SJSA1 (cell line): ENCODE data around the gene BAK1. TPM values are rescaled to one million over a fixed set of nuclear protein-coding genes. Genes with fewer than 3 reads are reported as not detected.

Source experiments
- DNase-seq, 2 experiments: peaks; one replicate each; pipeline ENCODE4 v3.0.0-alpha.2; 2015 to 2020; ENCODE audit warnings: low spot score in 2 of 2, low read depth in 1 of 2
- H3K27ac ChIP-seq: fragments of 250-450 bp; sonication (Bioruptor Pico); 2 replicates; pipeline ENCODE4 v1.5.1; 2020; ENCODE audit warnings: mild to moderate bottlenecking, moderate library complexity
- H3K27me3 ChIP-seq: fragments of 250-450 bp; sonication (Bioruptor Pico); replicated peaks from 2 replicates; pipeline ENCODE4 v1.5.1; 2020; ENCODE audit warnings: mild to moderate bottlenecking, moderate library complexity
- H3K36me3 ChIP-seq: fragments of 250-450 bp; sonication (Bioruptor Pico); 2 replicates; pipeline ENCODE4 v1.5.1; 2020; ENCODE audit warnings: mild to moderate bottlenecking
- H3K4me1 ChIP-seq: fragments of 250-450 bp; sonication (Bioruptor Pico); replicated peaks from 2 replicates; pipeline ENCODE4 v1.6.1; 2021; ENCODE audit warnings: mild to moderate bottlenecking
- H3K4me3 ChIP-seq: fragments of 250-450 bp; sonication (Bioruptor Pico); 2 replicates; pipeline ENCODE4 v1.5.1; 2020; ENCODE audit warnings: mild to moderate bottlenecking
- H3K9me3 ChIP-seq: fragments of 250-450 bp; sonication (Bioruptor Pico); replicated peaks from 2 replicates; pipeline ENCODE4 v1.5.1; 2020; ENCODE audit warnings: mild to moderate bottlenecking
- total RNA-seq: library from RNA; depleted of rRNA; stranded (reverse); fragments of >200 nt; shearing (Covaris generic); gene quantifications from 2 replicates; pipeline ENCODE4 v1.2.3, GENCODE V29; 2014

Gene BAK1
- total RNA-seq, 1 experiment from 2014 or later, result 23.3 TPM

DNA sequence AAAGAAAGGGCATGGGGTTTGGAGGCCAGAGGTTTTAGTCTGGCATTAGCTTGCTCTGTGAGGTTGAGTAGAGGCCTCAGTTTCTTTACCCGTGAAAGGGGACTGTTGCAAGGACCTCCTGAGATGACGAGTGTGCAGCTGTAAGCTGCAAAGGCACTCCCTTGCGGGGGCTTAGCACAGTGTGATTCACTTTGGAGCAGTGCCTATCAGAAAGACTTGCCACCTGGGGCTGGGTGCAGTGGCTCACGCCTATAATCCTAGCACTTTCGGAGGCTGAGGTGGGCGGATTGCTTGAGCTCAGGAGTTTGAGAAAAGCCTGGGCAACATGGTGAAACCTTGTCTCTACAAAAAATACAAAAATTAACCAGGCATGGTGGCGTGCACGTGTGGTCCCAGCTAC is 7.5 kb upstream of the BAK1 start:
- no peaks in the 10 kb centered on the region for H3K9me3 ChIP-seq
- no peak overlapping the region for H3K4me3 ChIP-seq
- H3K4me1 ChIP-seq, result peaks cover 28% of the 10 kb centered on the region
- H3K36me3 ChIP-seq, result no peaks in the 10 kb centered on the region
- no peaks in the 10 kb centered on the region for H3K27me3 ChIP-seq
- no peak overlapping the region for H3K27ac ChIP-seq
- no peak for DNase-seq

DNA sequence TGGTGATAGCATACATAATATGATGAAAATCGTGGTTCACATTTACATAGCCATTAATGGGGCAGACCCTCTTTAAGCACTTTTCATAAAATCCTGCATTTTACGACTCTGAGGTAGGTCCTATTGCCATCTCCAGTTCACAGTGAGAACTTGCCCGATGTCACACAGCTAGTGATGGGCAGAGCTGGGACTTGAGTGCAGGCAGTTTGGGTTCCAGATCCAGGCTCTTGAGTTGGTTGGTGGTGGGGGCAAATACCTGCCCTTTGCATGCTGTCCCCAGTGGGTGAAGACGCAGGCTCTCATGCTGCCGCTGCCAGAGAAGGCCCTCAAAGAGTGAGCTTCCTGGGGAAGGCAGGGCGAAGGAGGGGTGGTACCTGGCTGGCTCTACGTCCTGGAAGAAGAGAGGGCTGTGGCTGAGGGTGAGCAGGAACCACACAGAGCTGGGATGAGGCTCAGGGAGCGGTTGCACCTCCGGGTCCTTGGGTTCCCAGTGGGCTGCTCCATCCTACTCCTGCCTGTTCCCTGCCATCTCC is 6.1 kb upstream of the BAK1 start:
- no peaks in the 10 kb centered on the region for H3K27me3 ChIP-seq
- H3K27ac ChIP-seq, result no peak overlapping the region
- no peak for DNase-seq
- H3K4me1 ChIP-seq, result peaks cover 24% of the 10 kb centered on the region
- no peaks in the 10 kb centered on the region for H3K36me3 ChIP-seq
- no peaks in the 10 kb centered on the region for H3K9me3 ChIP-seq
- no peak overlapping the region for H3K4me3 ChIP-seq

DNA sequence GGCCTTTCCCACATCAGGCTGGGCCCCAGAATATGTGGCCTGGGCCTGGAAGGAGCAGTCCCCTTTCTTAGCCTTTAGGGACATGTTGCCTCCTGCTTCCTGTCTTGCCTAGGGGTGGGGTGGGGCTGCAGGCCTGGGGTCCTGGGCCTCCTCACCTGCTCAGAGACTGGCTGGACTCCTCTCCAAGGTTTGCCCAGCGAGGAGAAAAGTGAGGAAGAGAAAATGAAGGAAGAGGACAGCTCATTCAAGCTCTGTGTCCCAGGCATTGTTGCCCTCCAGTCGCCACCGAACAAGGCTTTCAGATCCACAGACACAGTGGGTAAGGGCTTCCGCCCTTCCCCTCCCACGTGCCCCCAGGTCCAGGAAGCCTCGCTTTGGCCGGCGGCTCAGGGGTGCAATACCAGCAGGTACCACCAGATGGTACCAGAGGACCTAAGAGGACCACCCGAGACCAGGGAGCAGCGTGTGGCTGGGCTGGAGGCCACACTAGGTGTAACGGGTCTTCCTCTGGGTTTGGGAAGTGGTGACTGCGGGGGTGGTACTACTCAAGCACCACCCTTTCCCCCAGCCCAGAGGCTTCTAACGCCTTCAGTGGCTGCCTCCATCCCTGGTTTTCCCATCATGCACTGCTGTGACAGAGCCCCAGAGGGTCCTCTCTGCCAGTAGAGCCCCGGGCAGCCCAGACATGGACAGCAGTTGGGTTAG is 5.5 kb upstream of the BAK1 start:
- no peaks in the 10 kb centered on the region for H3K36me3 ChIP-seq
- H3K27ac ChIP-seq, result no peak overlapping the region
- H3K27me3 ChIP-seq, result no peaks in the 10 kb centered on the region
- DNase-seq, result peak; percentile 77 to 81
- no peaks in the 10 kb centered on the region for H3K9me3 ChIP-seq
- peaks cover 18% of the 10 kb centered on the region for H3K4me1 ChIP-seq
- no peak overlapping the region for H3K4me3 ChIP-seq

DNA sequence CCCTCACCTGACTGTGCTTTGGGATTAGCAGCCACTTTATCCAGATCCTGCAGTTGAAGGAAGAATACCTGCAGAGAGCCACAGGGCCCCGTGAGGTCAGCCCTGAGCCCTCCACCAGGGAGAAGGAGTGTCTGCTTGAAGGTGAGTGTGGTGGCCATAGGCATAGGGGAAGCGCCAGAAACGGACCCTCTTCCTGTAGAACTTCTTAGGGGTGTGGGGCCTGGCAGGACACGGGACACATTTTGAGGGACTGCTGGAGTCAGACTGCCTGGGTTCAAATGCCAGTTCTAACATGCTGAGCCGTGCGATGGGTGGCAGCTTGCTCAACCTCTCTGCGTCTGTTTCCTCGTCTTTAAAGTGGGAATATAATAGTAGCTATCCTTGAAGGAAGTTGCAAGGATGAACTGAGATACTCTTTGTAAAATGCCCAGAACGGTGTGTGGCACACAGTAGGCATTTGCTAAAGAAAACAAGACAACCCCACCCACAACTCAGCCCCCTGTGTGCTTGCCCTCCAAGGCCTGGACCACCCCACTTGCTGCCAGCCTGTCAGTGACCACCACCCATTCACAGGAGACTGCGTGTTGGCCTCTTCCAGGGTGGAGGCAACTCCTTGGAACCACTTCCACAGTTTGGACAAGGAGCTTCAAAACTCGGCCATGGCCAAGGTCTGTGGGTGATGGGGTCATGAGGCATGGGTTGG is 4.8 kb upstream of the BAK1 start:
- Histone ChIP-seq H3K27ac (no peak overlapping the region), H3K36me3 (peaks cover under 1% of the 10 kb centered on the region; the same call in 1 of the 2 replicates), H3K9me3 (no peaks in the 10 kb centered on the region), H3K27me3 (no peaks in the 10 kb centered on the region), H3K4me3 (no peak overlapping the region), H3K4me1 (peaks cover 14% of the 10 kb centered on the region)
- no peak for DNase-seq

DNA sequence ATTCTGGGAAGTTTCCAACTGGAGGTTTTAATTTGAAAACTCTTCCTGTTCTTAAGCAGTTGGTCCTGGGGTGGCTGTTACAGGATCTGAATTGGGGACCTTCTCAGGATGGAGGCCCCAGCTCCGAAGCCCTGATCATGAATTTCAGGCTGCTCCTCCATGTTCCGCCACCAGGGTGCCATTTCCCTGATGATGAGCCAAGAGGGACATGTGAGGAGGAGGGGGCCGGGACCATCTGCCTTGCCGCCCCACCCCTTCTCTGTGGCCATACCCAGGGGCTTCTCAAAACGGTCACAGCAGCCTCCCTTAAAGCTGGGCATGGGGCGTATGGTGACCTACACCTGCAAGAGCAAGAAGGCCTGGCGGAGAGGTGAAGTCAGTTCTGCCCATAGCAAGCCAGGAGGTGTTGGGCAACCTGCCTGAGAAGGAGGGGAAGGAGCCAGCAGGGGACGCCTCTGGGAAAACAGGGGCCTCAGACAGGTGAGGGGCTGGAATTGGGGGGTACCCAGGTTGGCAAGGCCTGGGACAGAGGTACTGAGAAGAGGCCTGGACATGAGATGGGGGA is 3.6 kb upstream of the BAK1 start:
- no peaks in the 10 kb centered on the region for H3K27me3 ChIP-seq
- no peak overlapping the region for H3K27ac ChIP-seq
- H3K4me3 ChIP-seq, result no peak overlapping the region
- no peak for DNase-seq
- H3K36me3 ChIP-seq, result peaks cover 6% of the 10 kb centered on the region; the same call in 1 of the 2 replicates
- H3K9me3 ChIP-seq, result no peaks in the 10 kb centered on the region
- H3K4me1 ChIP-seq, result peaks cover 16% of the 10 kb centered on the region

DNA sequence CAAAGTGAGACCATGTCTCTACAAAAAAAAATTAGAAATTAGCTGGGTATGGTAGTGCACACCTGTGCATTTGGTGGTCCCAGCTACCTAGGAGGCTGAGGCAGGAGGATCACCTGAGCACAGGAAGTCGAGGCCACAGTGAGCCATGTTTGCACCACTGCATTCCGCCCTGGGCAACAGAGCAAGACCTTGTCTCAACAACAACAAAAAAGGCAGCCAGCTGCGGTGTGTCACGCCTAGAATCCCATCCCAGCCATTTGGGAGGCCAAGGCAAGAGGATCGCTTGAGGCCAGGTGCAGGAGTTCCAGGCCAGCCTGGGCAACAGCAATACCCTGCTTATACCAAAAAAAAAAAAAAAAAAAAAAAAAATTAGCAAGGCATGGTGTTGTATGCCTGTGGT is 1.1 kb upstream of the BAK1 start:
- no peak for DNase-seq
- Histone ChIP-seq H3K27ac (no peak overlapping the region), H3K4me3 (no peak overlapping the region), H3K4me1 (peaks cover 18% of the 10 kb centered on the region), H3K27me3 (no peaks in the 10 kb centered on the region), H3K9me3 (no peaks in the 10 kb centered on the region), H3K36me3 (peaks cover 27% of the 10 kb centered on the region)

DNA sequence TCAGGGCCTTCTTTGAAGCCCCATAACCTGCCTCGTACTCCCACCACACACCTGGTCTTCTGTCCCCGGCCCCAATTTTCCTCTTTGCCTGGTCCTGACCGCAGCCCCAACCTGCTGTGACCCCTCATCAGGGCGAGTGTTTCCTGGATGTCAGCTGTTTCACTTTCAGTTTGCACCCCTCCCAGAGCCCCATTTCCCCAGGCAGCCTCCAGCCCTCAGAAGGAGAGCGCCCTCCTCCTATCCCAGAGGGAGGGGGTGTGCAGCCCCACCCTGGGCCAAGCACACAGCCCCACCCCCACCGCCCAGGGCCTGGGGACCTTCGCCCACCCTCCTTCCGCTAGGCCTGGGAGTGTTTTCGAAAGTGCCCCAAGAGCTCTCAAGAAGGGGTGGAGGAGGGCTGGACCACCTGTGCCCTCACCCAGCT is 1.5 kb downstream of the BAK1 start:
- Histone ChIP-seq H3K36me3 (peaks cover 52% of the 10 kb centered on the region), H3K4me1 (peaks cover 13% of the 10 kb centered on the region), H3K27me3 (no peaks in the 10 kb centered on the region), H3K9me3 (no peaks in the 10 kb centered on the region), H3K27ac (no peak overlapping the region), H3K4me3 (peak overlapping the region; percentile 66; the same call in 1 of the 2 replicates)
- no peak for DNase-seq

DNA sequence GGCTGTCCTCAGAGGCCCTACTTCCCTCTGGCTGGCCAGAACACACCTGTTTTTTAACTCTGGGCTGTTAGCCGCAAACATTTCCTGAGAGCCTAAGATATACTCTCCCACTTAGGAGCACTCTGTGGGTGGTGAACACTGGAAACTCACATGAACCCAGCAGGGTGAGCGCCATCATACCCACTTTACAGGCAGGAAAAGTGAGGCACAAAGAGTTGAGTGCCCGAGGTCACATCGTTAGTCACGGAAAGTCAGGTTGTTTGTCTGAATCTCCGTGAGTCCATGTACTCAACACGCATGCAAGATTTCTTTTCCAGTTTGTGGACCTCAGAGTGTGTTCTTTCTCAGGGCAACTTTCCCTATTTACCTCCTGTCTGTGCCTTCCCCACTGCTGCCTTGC is 1.9 kb downstream of the BAK1 start:
- H3K9me3 ChIP-seq, result no peaks in the 10 kb centered on the region
- no peak overlapping the region for H3K4me3 ChIP-seq
- DNase-seq, result no peak
- H3K4me1 ChIP-seq, result peaks cover 13% of the 10 kb centered on the region
- peaks cover 52% of the 10 kb centered on the region for H3K36me3 ChIP-seq
- no peak overlapping the region for H3K27ac ChIP-seq
- H3K27me3 ChIP-seq, result no peaks in the 10 kb centered on the region

DNA sequence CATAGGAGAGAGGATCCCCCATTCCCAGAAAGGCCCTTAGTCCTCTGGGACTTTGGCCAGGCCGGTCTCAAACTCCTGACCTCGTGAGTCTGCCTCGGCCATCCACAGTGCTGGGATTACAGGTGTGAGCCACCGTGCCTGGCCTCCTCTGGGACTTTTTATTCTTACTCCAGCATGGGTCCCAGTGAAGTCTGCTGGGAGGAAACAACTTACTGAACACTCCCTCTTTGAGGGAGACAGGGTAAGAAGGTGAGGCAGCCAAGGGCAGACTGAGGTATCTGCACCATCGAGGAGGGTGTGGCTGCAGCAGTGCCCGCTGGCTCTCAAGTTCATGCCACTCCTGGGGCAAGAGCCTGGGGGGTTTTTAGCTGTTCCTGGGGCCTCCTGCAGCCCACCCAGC is 2.4 kb downstream of the BAK1 start:
- no peak overlapping the region for H3K4me3 ChIP-seq
- H3K27ac ChIP-seq, result no peak overlapping the region
- no peaks in the 10 kb centered on the region for H3K27me3 ChIP-seq
- no peaks in the 10 kb centered on the region for H3K9me3 ChIP-seq
- H3K36me3 ChIP-seq, result peaks cover 52% of the 10 kb centered on the region
- H3K4me1 ChIP-seq, result peaks cover 13% of the 10 kb centered on the region
- no peak for DNase-seq

DNA sequence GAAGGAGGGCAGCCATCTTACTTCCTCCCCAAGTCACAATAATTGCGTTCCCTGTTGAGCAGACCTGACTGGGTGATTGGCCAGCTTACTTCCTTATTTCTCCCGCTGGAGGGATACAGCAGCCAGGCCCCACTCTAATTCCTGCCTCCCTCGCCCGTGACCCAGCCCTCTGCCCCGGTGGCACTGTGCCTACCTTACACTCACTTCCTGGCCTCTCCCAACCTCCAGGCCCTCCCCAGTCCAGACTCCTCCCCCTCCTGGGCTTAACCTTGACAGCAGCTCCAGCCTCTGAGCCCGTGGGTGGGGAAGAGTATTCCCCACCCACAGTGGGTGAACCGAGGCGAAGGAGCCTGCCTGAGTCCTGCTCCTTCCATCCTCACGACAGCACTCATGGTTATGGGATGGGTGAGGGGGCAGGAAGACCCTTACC is 3.0 kb downstream of the BAK1 start:
- H3K36me3 ChIP-seq, result peaks cover 52% of the 10 kb centered on the region
- H3K27ac ChIP-seq, result no peak overlapping the region
- no peaks in the 10 kb centered on the region for H3K27me3 ChIP-seq
- H3K4me1 ChIP-seq, result peaks cover 13% of the 10 kb centered on the region
- DNase-seq, result no peak
- no peaks in the 10 kb centered on the region for H3K9me3 ChIP-seq
- no peak overlapping the region for H3K4me3 ChIP-seq

DNA sequence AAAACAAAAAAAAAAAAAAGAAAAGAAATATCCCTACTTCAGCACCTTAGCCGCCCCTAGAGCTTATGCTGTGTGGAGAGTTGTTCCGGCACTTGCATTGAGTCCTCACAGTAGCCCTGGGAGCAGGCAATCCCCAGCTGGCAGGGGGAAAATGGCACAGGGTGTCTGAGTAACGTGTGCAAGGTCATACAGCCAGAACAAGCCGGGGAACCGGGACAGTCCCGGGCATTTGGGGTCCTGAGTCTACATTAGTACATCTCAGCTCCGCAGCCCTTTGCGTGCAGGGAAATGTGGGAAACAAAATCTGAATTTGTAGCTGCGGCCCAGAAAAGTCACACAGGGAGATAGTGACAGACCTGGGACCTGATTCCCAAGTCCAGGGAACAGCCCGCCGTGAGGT is 3.4 kb downstream of the BAK1 start:
- Histone ChIP-seq H3K36me3 (peaks cover 52% of the 10 kb centered on the region), H3K9me3 (no peaks in the 10 kb centered on the region), H3K27me3 (no peaks in the 10 kb centered on the region), H3K4me1 (peaks cover 13% of the 10 kb centered on the region), H3K4me3 (no peak overlapping the region), H3K27ac (no peak overlapping the region)
- DNase-seq, result no peak

DNA sequence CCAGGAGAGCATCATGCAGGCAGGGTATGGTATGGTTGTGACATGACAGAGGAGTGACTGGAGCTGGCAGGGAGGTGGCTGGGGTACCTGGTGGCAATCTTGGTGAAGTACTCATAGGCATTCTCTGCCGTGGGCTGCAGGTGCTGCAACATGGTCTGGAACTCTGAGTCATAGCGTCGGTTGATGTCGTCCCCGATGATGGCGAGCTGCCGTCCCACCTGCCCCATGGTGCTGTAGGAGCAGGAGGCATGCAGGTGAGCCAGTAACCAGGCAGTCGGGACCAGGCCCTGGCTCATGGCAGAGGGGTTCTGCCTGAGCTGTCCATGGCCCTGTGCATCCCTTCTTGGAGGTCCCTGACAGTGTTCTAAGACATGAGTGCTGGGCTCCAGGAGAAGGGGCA is 4.9 kb downstream of the BAK1 start:
- Histone ChIP-seq H3K27ac (no peak overlapping the region), H3K4me3 (no peak overlapping the region), H3K36me3 (peaks cover 52% of the 10 kb centered on the region), H3K4me1 (peaks cover 14% of the 10 kb centered on the region), H3K9me3 (no peaks in the 10 kb centered on the region), H3K27me3 (no peaks in the 10 kb centered on the region)
- no peak for DNase-seq

DNA sequence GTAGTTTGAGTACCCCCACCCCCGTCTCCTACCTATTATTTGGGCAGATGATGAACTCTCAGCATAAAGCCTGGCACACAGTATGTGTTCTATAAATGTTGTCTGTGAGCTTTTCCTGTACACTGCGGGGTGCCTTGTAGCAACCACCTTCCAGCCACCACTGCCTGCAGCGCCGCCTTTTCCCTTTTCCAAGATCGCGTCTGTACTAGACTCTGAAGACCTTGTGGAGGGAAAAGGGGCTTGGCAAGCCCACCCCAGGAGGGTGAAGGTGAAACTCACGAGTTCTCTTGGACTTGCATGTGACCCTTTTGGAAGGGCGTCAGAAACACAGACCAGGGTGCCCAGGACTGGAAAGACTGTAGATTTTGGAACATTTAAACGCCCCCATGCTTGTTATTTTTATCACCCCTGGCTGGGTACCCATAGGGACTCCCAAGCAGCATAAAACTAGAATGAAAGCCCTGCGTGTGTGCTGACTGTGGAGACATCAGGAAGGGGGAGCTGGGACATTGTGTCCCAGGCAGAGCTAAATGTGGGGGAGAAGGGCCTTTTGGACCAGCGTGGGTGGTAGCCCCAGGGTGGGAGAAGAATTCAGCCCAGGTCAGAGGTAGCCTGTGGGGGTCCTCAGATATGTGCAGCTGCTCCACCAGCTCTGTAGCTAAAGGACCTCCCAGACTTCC is 8.3 kb downstream of the BAK1 start:
- Histone ChIP-seq H3K27me3 (no peaks in the 10 kb centered on the region), H3K27ac (0 out of 2 replicates have a peak overlapping the region, but pooled peaks have one; percentile 20), H3K4me1 (peaks cover 7% of the 10 kb centered on the region; the same call in 1 of the 2 replicates), H3K9me3 (no peaks in the 10 kb centered on the region), H3K36me3 (peaks cover 27% of the 10 kb centered on the region), H3K4me3 (peak overlapping the region; percentile 40)
- no peak for DNase-seq
